ENCODE measurements around the gene POMC. TPM values are rescaled to one million over a fixed set of nuclear protein-coding genes. Genes with fewer than 3 reads are reported as not detected.

Gene POMC
- total RNA-seq, 1 experiment from 2014 or later: 1.6 TPM

DNA sequence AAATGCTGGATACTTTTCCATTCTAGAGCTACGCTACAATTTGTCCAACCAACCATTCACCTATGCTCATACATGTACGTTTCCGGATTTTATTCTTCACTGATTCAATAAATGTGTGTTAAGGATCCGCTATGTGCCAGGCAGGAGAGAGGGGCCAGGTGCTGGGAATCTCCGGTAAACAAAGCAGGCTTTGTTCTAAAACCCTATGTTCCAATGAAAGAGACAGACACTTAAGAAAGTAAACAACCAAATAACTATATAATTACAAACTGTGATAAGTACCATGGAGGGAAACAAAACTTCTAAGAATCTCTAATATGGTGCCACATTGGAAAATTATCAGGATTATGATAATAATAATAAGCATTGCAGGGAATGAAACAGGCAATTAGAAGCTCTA lies 22.2 kb upstream of the POMC start:
- Histone ChIP-seq H4K8ac (replicated peaks; ENCODE audit: insufficient read length, low read depth, low read length) (no peak overlapping the region), H3K9me3 (ENCODE audit: control insufficient read depth, low read depth, low read length) (no peaks in the 10 kb centered on the region), H3K23ac (ENCODE audit: insufficient read length, low read depth, low read length) (no peak overlapping the region), H3K4me1 (ENCODE audit: insufficient read depth, low read length) (no peaks in the 10 kb centered on the region), H3K56ac (ENCODE audit: insufficient read length, low read depth, low read length) (no peak overlapping the region), H3K79me1 (ENCODE audit: insufficient read depth, low read depth, low read length, poor library complexity, severe bottlenecking) (no peaks in the 10 kb centered on the region), H3K23me2 (ENCODE audit: insufficient read length, low read depth, low read length, poor library complexity, severe bottlenecking) (no peaks in the 10 kb centered on the region), H3K27ac (ENCODE audit: insufficient read length, low read depth, low read length) (no peak overlapping the region), H3K4ac (ENCODE audit: low read depth, low read length) (no peak overlapping the region), H2AFZ (ENCODE audit: low read length) (no peak overlapping the region), H4K20me1 (ENCODE audit: control insufficient read depth, insufficient read depth, insufficient read length) (no peaks in the 10 kb centered on the region), H2AK5ac (ENCODE audit: insufficient read length, low read length) (no peak overlapping the region), H3K18ac (ENCODE audit: insufficient read length, low read depth, low read length) (no peak overlapping the region), H3K79me2 (ENCODE audit: insufficient read depth, low read length) (no peaks in the 10 kb centered on the region), H2BK120ac (ENCODE audit: low read depth, low read length, poor library complexity, severe bottlenecking) (no peak overlapping the region), H3K27me3 (ENCODE audit: insufficient read depth, low read length) (no peaks in the 10 kb centered on the region), H2BK20ac (ENCODE audit: low read depth, low read length, poor library complexity, severe bottlenecking) (no peak overlapping the region), H4K91ac (ENCODE audit: insufficient read length, low read depth, low read length) (no peak overlapping the region), H3K14ac (ENCODE audit: insufficient read depth, low read length) (no peak overlapping the region), H2BK5ac (ENCODE audit: insufficient read length, low read length) (no peak overlapping the region), H3K4me2 (ENCODE audit: insufficient read depth, insufficient read length, low read length) (no peak overlapping the region), H4K5ac (ENCODE audit: insufficient read length, low read depth, low read length) (no peak overlapping the region), H3K9ac (ENCODE audit: extremely low read depth, insufficient read length, low read length) (no peak overlapping the region), H2BK12ac (ENCODE audit: insufficient read length, low read depth, low read length) (no peak overlapping the region), H2BK15ac (ENCODE audit: low read depth, low read length) (no peak overlapping the region), H3T11ph (ENCODE audit: low read length) (no peak overlapping the region)
- Mint-ChIP-seq H3K9me3 (no peaks in the 10 kb centered on the region; a peak in 1 of 5 replicates), H3K4me1 (peaks cover 9 to 13% of the 10 kb centered on the region in 2 experiments), H3K36me3 (ENCODE audit: insufficient read depth in 1 of 3, low read depth in 3 of 3) (no peaks in the 10 kb centered on the region), H3K27me3 (ENCODE audit: low read depth) (peaks cover 6% of the 10 kb centered on the region), H3K4me3 (no peak overlapping the region), H3K27ac (no peak overlapping the region; a peak in 1 of 7 replicates)
- WGBS (ENCODE audit: extremely low coverage, insufficient read length, low lambda C conversion rate): no CpG with 5 or more reads among the region's 5 CpGs
- TF ChIP-seq, protein P1, sequence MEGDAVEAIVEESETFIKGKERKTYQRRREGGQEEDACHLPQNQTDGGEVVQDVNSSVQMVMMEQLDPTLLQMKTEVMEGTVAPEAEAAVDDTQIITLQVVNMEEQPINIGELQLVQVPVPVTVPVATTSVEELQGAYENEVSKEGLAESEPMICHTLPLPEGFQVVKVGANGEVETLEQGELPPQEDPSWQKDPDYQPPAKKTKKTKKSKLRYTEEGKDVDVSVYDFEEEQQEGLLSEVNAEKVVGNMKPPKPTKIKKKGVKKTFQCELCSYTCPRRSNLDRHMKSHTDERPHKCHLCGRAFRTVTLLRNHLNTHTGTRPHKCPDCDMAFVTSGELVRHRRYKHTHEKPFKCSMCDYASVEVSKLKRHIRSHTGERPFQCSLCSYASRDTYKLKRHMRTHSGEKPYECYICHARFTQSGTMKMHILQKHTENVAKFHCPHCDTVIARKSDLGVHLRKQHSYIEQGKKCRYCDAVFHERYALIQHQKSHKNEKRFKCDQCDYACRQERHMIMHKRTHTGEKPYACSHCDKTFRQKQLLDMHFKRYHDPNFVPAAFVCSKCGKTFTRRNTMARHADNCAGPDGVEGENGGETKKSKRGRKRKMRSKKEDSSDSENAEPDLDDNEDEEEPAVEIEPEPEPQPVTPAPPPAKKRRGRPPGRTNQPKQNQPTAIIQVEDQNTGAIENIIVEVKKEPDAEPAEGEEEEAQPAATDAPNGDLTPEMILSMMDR (conservative IDR thresholded peaks at IDR 0.05): no peak
- no peak for DNase-seq
